Large intestine (tissue), 3 donors: ENCODE results near the gene FAM98B. TPM values are rescaled to one million over a fixed set of nuclear protein-coding genes. Genes with fewer than 3 reads are reported as not detected.

Source experiments
- DNase-seq, 2 donors: peaks; one replicate each; pipeline versions ENCODE4 v3.0.0 to v3.0.0-alpha.2; 2013
- H3K27ac ChIP-seq: one replicate; pipeline ENCODE4 v1.5.1; 2013; ENCODE audit warnings: low read length
- H3K27me3 ChIP-seq: 2 replicates; pipeline ENCODE4 v1.6.1; 2013; ENCODE audit warnings: low read length; ENCODE audit not compliant: control insufficient read depth, insufficient read depth
- H3K36me3 ChIP-seq: 2 replicates; pipeline ENCODE4 v1.6.1; 2013; ENCODE audit warnings: low read length; ENCODE audit not compliant: control insufficient read depth, insufficient read depth
- H3K4me1 ChIP-seq: one replicate; pipeline ENCODE4 v1.6.1; 2013; ENCODE audit warnings: low read length; ENCODE audit not compliant: control insufficient read depth, insufficient read depth
- H3K4me3 ChIP-seq: one replicate; pipeline ENCODE4 v1.5.1; 2013; ENCODE audit warnings: low read length
- H3K9me3 ChIP-seq: one replicate; pipeline ENCODE4 v1.6.1; 2013; ENCODE audit warnings: mild to moderate bottlenecking, low read depth, low read length, moderate library complexity; ENCODE audit not compliant: control insufficient read depth
- WGBS: methylation state at CpG from one replicate; pipeline ENCODE4 v1.1.5; 2013; ENCODE audit warnings: low lambda C conversion rate; ENCODE audit not compliant: insufficient coverage; 5-methylcytosine and 5-hydroxymethylcytosine counted together
- polyA plus RNA-seq: library from polyadenylated mRNA; unstranded; fragments of 120-200 nt; gene quantifications from one replicate; pipeline ENCODE4 v1.2.1, GENCODE V29; 2013

The FAM98B gene
- polyA plus RNA-seq, 1 donor = 31.3 TPM

- no CpG with 5 or more reads among the region's 6 CpGs for WGBS
- H3K4me3 ChIP-seq = no peak overlapping the region
- H3K36me3 ChIP-seq = peaks cover 4% of the 10 kb centered on the region
- no peaks in the 10 kb centered on the region for H3K4me1 ChIP-seq
- no peaks in the 10 kb centered on the region for H3K9me3 ChIP-seq
- DNase-seq = no peak
- H3K27me3 ChIP-seq = no peaks in the 10 kb centered on the region
- no peak overlapping the region for H3K27ac ChIP-seq
Measured at GRCh38 chr15:38459480-38459879, 5.6 kb downstream of the FAM98B start.

GRCh38 chr15:38460543-38460942 lies 6.6 kb downstream of the FAM98B start:
- 100% methylated on average over 1 of the region's 3 CpGs for WGBS
- H3K4me1 ChIP-seq = no peaks in the 10 kb centered on the region
- no peaks in the 10 kb centered on the region for H3K9me3 ChIP-seq
- no peaks in the 10 kb centered on the region for H3K27me3 ChIP-seq
- peaks cover 4% of the 10 kb centered on the region for H3K36me3 ChIP-seq
- H3K27ac ChIP-seq = no peak overlapping the region
- DNase-seq = no peak
- H3K4me3 ChIP-seq = no peak overlapping the region

GRCh38 chr15:38461066-38461833 lies 7.3 kb downstream of the FAM98B start:
- 100% methylated on average over 1 of the region's 2 CpGs for WGBS

GRCh38 chr15:38463893-38464292 lies 10.0 kb downstream of the FAM98B start:
- 74% methylated on average over 3 of the region's 3 CpGs for WGBS

More at GRCh38 chr15:38461066-38461833, 7.3 kb downstream of the FAM98B start:
- no peak for DNase-seq
- Histone ChIP-seq H3K27ac (no peak overlapping the region), H3K4me3 (no peak overlapping the region), H3K36me3 (peaks cover 4% of the 10 kb centered on the region), H3K9me3 (no peaks in the 10 kb centered on the region), H3K4me1 (no peaks in the 10 kb centered on the region), H3K27me3 (no peaks in the 10 kb centered on the region)

GRCh38 chr15:38464675-38465074 lies 10.7 kb downstream of the FAM98B start:
- no peaks in the 10 kb centered on the region for H3K27me3 ChIP-seq
- no peak overlapping the region for H3K27ac ChIP-seq
- no peaks in the 10 kb centered on the region for H3K4me1 ChIP-seq
- peaks cover 5% of the 10 kb centered on the region for H3K36me3 ChIP-seq
- DNase-seq = no peak
- no peaks in the 10 kb centered on the region for H3K9me3 ChIP-seq
- H3K4me3 ChIP-seq = no peak overlapping the region
- 64% methylated on average over 2 of the region's 4 CpGs for WGBS

More at GRCh38 chr15:38463893-38464292, 10.0 kb downstream of the FAM98B start:
- Histone ChIP-seq H3K4me1 (no peaks in the 10 kb centered on the region), H3K27me3 (no peaks in the 10 kb centered on the region), H3K27ac (no peak overlapping the region), H3K9me3 (no peaks in the 10 kb centered on the region), H3K4me3 (no peak overlapping the region), H3K36me3 (peaks cover 9% of the 10 kb centered on the region)
- DNase-seq = no peak

GRCh38 chr15:38470816-38471215 lies 16.9 kb downstream of the FAM98B start:
- no peaks in the 10 kb centered on the region for H3K27me3 ChIP-seq
- H3K4me1 ChIP-seq = no peaks in the 10 kb centered on the region
- H3K9me3 ChIP-seq = no peaks in the 10 kb centered on the region
- H3K27ac ChIP-seq = no peak overlapping the region
- WGBS = 100% methylated on average over 1 of the region's 1 CpG
- peaks cover 19% of the 10 kb centered on the region for H3K36me3 ChIP-seq
- DNase-seq = no peak
- H3K4me3 ChIP-seq = no peak overlapping the region

- Histone ChIP-seq H3K36me3 (peaks cover 25% of the 10 kb centered on the region), H3K27ac (no peak overlapping the region), H3K9me3 (no peaks in the 10 kb centered on the region), H3K27me3 (no peaks in the 10 kb centered on the region), H3K4me3 (no peak overlapping the region), H3K4me1 (no peaks in the 10 kb centered on the region)
- WGBS = 93% methylated on average over 2 of the region's 2 CpGs
- DNase-seq = no peak
Measured at GRCh38 chr15:38471974-38472373, 18.0 kb downstream of the FAM98B start.

- Histone ChIP-seq H3K9me3 (no peaks in the 10 kb centered on the region), H3K27me3 (no peaks in the 10 kb centered on the region), H3K36me3 (peaks cover 26% of the 10 kb centered on the region), H3K4me1 (no peaks in the 10 kb centered on the region), H3K27ac (no peak overlapping the region), H3K4me3 (no peak overlapping the region)
- peak; percentile 36 to 49 for DNase-seq
- WGBS = no CpG with 5 or more reads among the region's 4 CpGs
Measured at GRCh38 chr15:38474155-38474757, 20.3 kb downstream of the FAM98B start.

GRCh38 chr15:38475361-38475760 lies 21.4 kb downstream of the FAM98B start:
- H3K4me3 ChIP-seq = no peak overlapping the region
- peaks cover 26% of the 10 kb centered on the region for H3K36me3 ChIP-seq
- H3K9me3 ChIP-seq = no peaks in the 10 kb centered on the region
- WGBS = no CpG with 5 or more reads among the region's 2 CpGs
- H3K27me3 ChIP-seq = no peaks in the 10 kb centered on the region
- H3K4me1 ChIP-seq = no peaks in the 10 kb centered on the region
- no peak for DNase-seq
- no peak overlapping the region for H3K27ac ChIP-seq

- H3K9me3 ChIP-seq = no peaks in the 10 kb centered on the region
- no peaks in the 10 kb centered on the region for H3K27me3 ChIP-seq
- H3K27ac ChIP-seq = no peak overlapping the region
- H3K4me3 ChIP-seq = no peak overlapping the region
- 100% methylated on average over 1 of the region's 1 CpG for WGBS
- no peaks in the 10 kb centered on the region for H3K4me1 ChIP-seq
- peaks cover 26% of the 10 kb centered on the region for H3K36me3 ChIP-seq
- DNase-seq = no peak
Measured at GRCh38 chr15:38476120-38476519, 22.2 kb downstream of the FAM98B start.
